ENCODE results near the gene NBEA. TPM values are rescaled to one million over a fixed set of nuclear protein-coding genes. Genes with fewer than 3 reads are reported as not detected.

The NBEA gene
- total RNA-seq, 1 experiment from 2014 or later, result 4.1 TPM

GRCh38 chr13:34933349-34933748, 8.7 kb upstream of the NBEA start (continued):
- no peak for TF ChIP-seq ZFX (IDR thresholded peaks at IDR 0.05)

- intact Hi-C loops (cut with micrococcal nuclease), result no loop called here
- no peaks in the 10 kb centered on the region for H3K4me1 ChIP-seq (ENCODE audit: control insufficient read depth in 1 of 2, insufficient read depth in 2 of 2, low read length in 2 of 2)
- no peak overlapping the region for H3K27ac ChIP-seq (ENCODE audit: low read depth, low read length)
- BruUV-seq (replicated peaks), result no TSS peak
- H2AFZ ChIP-seq (ENCODE audit: low read depth, low read length, poor library complexity, severe bottlenecking), result no peak overlapping the region
- POLR2A ChIA-PET, result no interaction called here
- H4K20me1 ChIP-seq (ENCODE audit: insufficient read depth), result no peaks in the 10 kb centered on the region
- no peaks in the 10 kb centered on the region for H3K9me2 ChIP-seq (ENCODE audit: insufficient read depth)
- H3K36me3 ChIP-seq (ENCODE audit: control insufficient read depth in 1 of 2, insufficient read depth in 2 of 2, low read length in 2 of 2), result no peaks in the 10 kb centered on the region
- ATAC-seq (no peak), DNase-seq (ENCODE audit: low read depth, low spot score) (no peak)
- H3K79me2 ChIP-seq (ENCODE audit: insufficient read depth, low read length), result no peaks in the 10 kb centered on the region
- H3K9ac ChIP-seq (ENCODE audit: low read length), result no peak overlapping the region
- RAD21 ChIA-PET (ENCODE audit: low non-redundant PET in 1 of 2, low total read pairs in 2 of 2, uncharacterized antibody in 2 of 2, unreplicated experiment in 2 of 2), result no interaction called here
- CTCF ChIA-PET, result no interaction called here
- no peaks in the 10 kb centered on the region for H3K9me3 ChIP-seq (ENCODE audit: control insufficient read depth in 1 of 2, insufficient read depth in 1 of 2, low read depth in 1 of 2, low read length in 2 of 2)
- H3K4me3 ChIP-seq (replicated peaks in 1 of 2; ENCODE audit: low read depth in 1 of 2, low read length in 2 of 2), result no peak overlapping the region
- TF ChIP-seq MAX (IDR thresholded peaks at IDR 0.05) (no peak), ELF1 (IDR thresholded peaks at IDR 0.05; ENCODE audit: borderline replicate concordance, low read depth) (no peak), ZBTB33 (IDR thresholded peaks at IDR 0.05; ENCODE audit: extremely low read depth, insufficient replicate concordance, low read length) (no peak), TCF7L2 (IDR thresholded peaks at IDR 0.05; ENCODE audit: borderline replicate concordance, extremely low read depth, insufficient read depth, insufficient read length) (no peak), FOSL1 (IDR thresholded peaks at IDR 0.05; ENCODE audit: low read depth) (no peak), EZH2 (IDR thresholded peaks at IDR 0.05) (no peak), POLR2AphosphoS5 (IDR thresholded peaks at IDR 0.05; ENCODE audit: low read depth, low read length) (no peak), CTCF (IDR thresholded peaks at IDR 0.05 in 2 of 3, conservative IDR thresholded peaks at IDR 0.05 in 1 of 3; ENCODE audit: borderline replicate concordance in 1 of 3, insufficient read depth in 1 of 3, low read depth in 2 of 3, low read length in 2 of 3) (no peak), ZFX (IDR thresholded peaks at IDR 0.05) (no peak), SRF (IDR thresholded peaks at IDR 0.05; ENCODE audit: low read depth) (no peak), EGR1 (IDR thresholded peaks at IDR 0.05; ENCODE audit: low read depth) (no peak), SIN3A (IDR thresholded peaks at IDR 0.05; ENCODE audit: low read depth) (no peak), CEBPB (IDR thresholded peaks at IDR 0.05; ENCODE audit: low read depth) (no peak), JUND (IDR thresholded peaks at IDR 0.05) (no peak)
- H3K27me3 ChIP-seq (ENCODE audit: insufficient read depth, low read length), result no peaks in the 10 kb centered on the region
- H3K4me2 ChIP-seq (ENCODE audit: low read length), result no peak overlapping the region
Measured at GRCh38 chr13:34933786-34934185, 8.3 kb upstream of the NBEA start.
